IMR-90 (cell line): ENCODE results near the gene IP6K3. TPM values are rescaled to one million over a fixed set of nuclear protein-coding genes. Genes with fewer than 3 reads are reported as not detected.

Source experiments
- ATAC-seq: fragments of 200-7000 bp; cut with Tn5 transposase; 2 replicates; pipeline ENCODE4 v1.9.1; 2020; ENCODE audit warnings: low read depth, mild to moderate bottlenecking, moderate library complexity
- BruUV-seq: library from RNA; stranded (reverse); fragments of 400-500 nt; replicated peaks from 2 replicates; lab custom pipeline; 2021; lab: Mats Ljungman, UMichigan
- CTCF ChIA-PET: fragments of 300-600 bp; formaldehyde crosslinking; extraction: SDS; loops from one replicate; lab custom pipeline; 2021; ENCODE audit warnings: antibody characterized with exemption; lab: Yijun Ruan, JAX
- POLR2A ChIA-PET: fragments of 300-600 bp; sonication (Branson Sonifier 250); formaldehyde crosslinking; loops from one replicate; lab custom pipeline; 2022; ENCODE audit warnings: antibody characterized with exemption; ENCODE audit not compliant: unreplicated experiment; lab: Charles Lee
- DNase-seq: peaks from one replicate; pipeline ENCODE4 v3.0.0; 2013
- H2AFZ ChIP-seq: replicated peaks from 2 replicates; pipeline ENCODE3; 2013; ENCODE audit warnings: low read length, mild to moderate bottlenecking; ENCODE audit not compliant: poor library complexity
- H2AK5ac ChIP-seq: 2 replicates; pipeline ENCODE4 v1.6.1; 2013; ENCODE audit warnings: low read depth, low read length, inconsistent platforms
- H2AK9ac ChIP-seq: replicated peaks from 2 replicates; pipeline ENCODE3; 2013; ENCODE audit warnings: mild to moderate bottlenecking, low read depth, low read length, moderate library complexity; ENCODE audit not compliant: poor library complexity
- H2BK120ac ChIP-seq: 2 replicates; pipeline ENCODE4 v1.6.1; 2013; ENCODE audit warnings: low read depth, low read length, inconsistent platforms
- H2BK15ac ChIP-seq: 3 replicates; pipeline ENCODE4 v1.6.1; 2013; ENCODE audit warnings: low read depth, low read length, inconsistent platforms
- H2BK20ac ChIP-seq: 2 replicates; pipeline ENCODE4 v1.6.1; 2013; ENCODE audit warnings: low read depth, mild to moderate bottlenecking, inconsistent platforms, low read length, moderate library complexity
- H2BK5ac ChIP-seq: 2 replicates; pipeline ENCODE4 v1.6.1; 2013; ENCODE audit warnings: mild to moderate bottlenecking, low read depth, low read length, inconsistent platforms; ENCODE audit not compliant: poor library complexity, severe bottlenecking
- H3K14ac ChIP-seq: replicated peaks from 2 replicates; pipeline ENCODE4 v1.6.1; 2013; ENCODE audit warnings: low read depth, low read length, inconsistent platforms
- H3K18ac ChIP-seq: 2 replicates; pipeline ENCODE4 v1.6.1; 2013; ENCODE audit warnings: low read depth, low read length, control low read depth
- H3K23ac ChIP-seq: 2 replicates; pipeline ENCODE4 v1.6.1; 2013; ENCODE audit warnings: low read depth, low read length, inconsistent platforms
- H3K27ac ChIP-seq: 2 replicates; pipeline ENCODE4 v1.5.1; 2013; ENCODE audit warnings: mild to moderate bottlenecking, control low read depth, low read length; ENCODE audit not compliant: insufficient read depth
- H3K27me3 ChIP-seq: 2 replicates; pipeline ENCODE4 v1.6.1; 2013; ENCODE audit warnings: low read length; ENCODE audit not compliant: control insufficient read depth, insufficient read depth
- H3K36me3 ChIP-seq: 2 replicates; pipeline ENCODE4 v1.6.1; 2013; ENCODE audit warnings: low read length, mixed read lengths; ENCODE audit not compliant: control insufficient read depth, insufficient read depth
- H3K4ac ChIP-seq: 2 replicates; pipeline ENCODE4 v1.6.1; 2013; ENCODE audit warnings: low read depth, low read length, inconsistent platforms
- H3K4me1 ChIP-seq: 2 replicates; pipeline ENCODE4 v1.6.1; 2013; ENCODE audit warnings: low read length, mixed read lengths; ENCODE audit not compliant: control insufficient read depth, insufficient read depth
- H3K4me2 ChIP-seq: 2 replicates; pipeline ENCODE4 v1.6.1; 2013; ENCODE audit warnings: low read depth, mild to moderate bottlenecking, control low read depth, low read length, moderate library complexity
- H3K4me3 ChIP-seq: 2 replicates; pipeline ENCODE4 v1.5.1; 2013; ENCODE audit warnings: low read depth, mild to moderate bottlenecking, control low read depth, low read length, moderate library complexity; ENCODE audit not compliant: insufficient read depth
- H3K56ac ChIP-seq: 2 replicates; pipeline ENCODE4 v1.6.1; 2013; ENCODE audit warnings: low read length, inconsistent platforms; ENCODE audit not compliant: insufficient read depth; ENCODE audit errors: extremely low read depth
- H3K79me1 ChIP-seq, 2 experiments: 2 replicates each; pipeline ENCODE4 v1.6.1; 2013; ENCODE audit warnings: low read length in 2 of 2, inconsistent platforms in 1 of 2, low read depth in 1 of 2
- H3K9ac ChIP-seq: 2 replicates; pipeline ENCODE4 v1.6.1; 2013; ENCODE audit warnings: low read depth, low read length, control low read depth
- H3K9me1 ChIP-seq: 2 replicates; pipeline ENCODE4 v1.6.1; 2013; ENCODE audit warnings: low read length, inconsistent platforms; ENCODE audit not compliant: insufficient read depth
- H3K9me3 ChIP-seq: 2 replicates; pipeline ENCODE4 v1.6.1; 2013; ENCODE audit warnings: low read length; ENCODE audit not compliant: control insufficient read depth, insufficient read depth
- H4K20me1 ChIP-seq: 2 replicates; pipeline ENCODE4 v1.6.1; 2013; ENCODE audit warnings: low read length, inconsistent platforms; ENCODE audit not compliant: insufficient read depth
- H4K5ac ChIP-seq: 2 replicates; pipeline ENCODE4 v1.6.1; 2013; ENCODE audit warnings: mild to moderate bottlenecking, low read depth, low read length, control low read depth
- H4K8ac ChIP-seq, 2 experiments: 2 replicates each; pipeline ENCODE4 v1.6.1; 2013; ENCODE audit warnings: low read depth in 2 of 2, low read length in 2 of 2, control low read depth in 1 of 2, inconsistent platforms in 1 of 2
- H4K91ac ChIP-seq: 2 replicates; pipeline ENCODE4 v1.6.1; 2013; ENCODE audit warnings: low read depth, low read length, inconsistent platforms; ENCODE audit not compliant: insufficient read depth
- BHLHE40 ChIP-seq: fragments of 150-350 bp; IDR thresholded peaks from 2 replicates; pipeline ENCODE4 v1.6.1; 2016; ENCODE audit warnings: mild to moderate bottlenecking, low read depth, low read length
- ELK1 ChIP-seq: fragments of 150-350 bp; IDR thresholded peaks from 2 replicates; pipeline ENCODE4 v1.6.1; 2016; ENCODE audit warnings: low read depth, mild to moderate bottlenecking, low read length, moderate library complexity, borderline replicate concordance
- MAFK ChIP-seq: IDR thresholded peaks from 2 replicates; pipeline ENCODE4 v1.6.1; 2012; ENCODE audit warnings: low read depth, low read length, improper control_type of control experiment
- MAZ ChIP-seq: IDR thresholded peaks from 2 replicates; pipeline ENCODE4 v1.6.1; 2012; ENCODE audit warnings: low read depth, mild to moderate bottlenecking, low read length, improper control_type of control experiment, moderate library complexity, borderline replicate concordance
- MXI1 ChIP-seq: IDR thresholded peaks from 2 replicates; pipeline ENCODE4 v1.6.1; 2012; ENCODE audit warnings: low read depth, mild to moderate bottlenecking, low read length, moderate library complexity, borderline replicate concordance
- NFE2L2 ChIP-seq: fragments of 150-350 bp; IDR thresholded peaks from 2 replicates; pipeline ENCODE4 v1.6.1; 2016; ENCODE audit warnings: low read depth, mild to moderate bottlenecking, low read length
- POLR2A ChIP-seq: IDR thresholded peaks from 2 replicates; pipeline ENCODE4 v1.6.1; 2012; ENCODE audit warnings: mild to moderate bottlenecking, low read depth, low read length
- RAD21 ChIP-seq: IDR thresholded peaks from 2 replicates; pipeline ENCODE4 v1.6.1; 2012; ENCODE audit warnings: low read length, improper control_type of control experiment
- SMC3 ChIP-seq: fragments of 150-350 bp; IDR thresholded peaks from 2 replicates; pipeline ENCODE4 v1.6.1; 2016; ENCODE audit warnings: low read depth, mild to moderate bottlenecking, antibody characterized with exemption, low read length, moderate library complexity
- USF2 ChIP-seq: fragments of 150-350 bp; IDR thresholded peaks from 2 replicates; pipeline ENCODE4 v1.6.1; 2017; ENCODE audit warnings: mild to moderate bottlenecking, antibody characterized with exemption, low read length, low read depth
- WGBS, 2 experiments: methylation state at CpG; one replicate each; pipeline versions ENCODE4 v1.1.5 to v1.1.7; 2013; ENCODE audit warnings: missing lambda C conversion rate in 2 of 2; ENCODE audit not compliant: insufficient read length in 1 of 2; ENCODE audit errors: extremely low coverage in 2 of 2; 5-methylcytosine and 5-hydroxymethylcytosine counted together
- dilution Hi-C: fragments of 300-500 bp; cut with HindIII; formaldehyde crosslinking; loops from one replicate; pipeline ENCODE4 v1.14.3; 2018; ENCODE audit warnings: low sequenced_read_pairs; ENCODE audit not compliant: unreplicated experiment
- in situ Hi-C: fragments of 300-500 bp; cut with MboI; formaldehyde crosslinking; loops from 3 replicates; pipeline ENCODE4 v1.14.3; 2019; ENCODE audit warnings: low sequenced_read_pairs, inconsistent platforms, mixed read lengths
- intact Hi-C: fragments of 100-400 bp; cut with micrococcal nuclease; formaldehyde crosslinking; loops from 2 replicates; pipeline ENCODE4 v1.10.0; 2022
- polyA plus RNA-seq, 3 experiments: library from polyadenylated mRNA; depleted of rRNA; stranded (reverse); fragments of >200 nt; gene quantifications; 2 replicates each; pipeline ENCODE4 v1.2.3, GENCODE V29; 2012; ENCODE audit warnings: low replicate concordance in 1 of 3
- total RNA-seq: library from RNA; depleted of rRNA; stranded (reverse); fragments of >200 nt; gene quantifications from 2 replicates; pipeline ENCODE4 v1.2.3, GENCODE V29; 2012
- TF ChIP-seq, protein P1 (sequence below): conservative IDR thresholded peaks from 2 replicates; pipeline ENCODE4 v1.5.1; 2012; ENCODE audit warnings: mild to moderate bottlenecking, low read depth, low read length, improper control_type of control experiment

The IP6K3 gene
- total and polyA plus RNA-seq, 2 of the 4 experiments (the other 2 are of a cell fraction): 0.18 to 0.51 TPM

DNA sequence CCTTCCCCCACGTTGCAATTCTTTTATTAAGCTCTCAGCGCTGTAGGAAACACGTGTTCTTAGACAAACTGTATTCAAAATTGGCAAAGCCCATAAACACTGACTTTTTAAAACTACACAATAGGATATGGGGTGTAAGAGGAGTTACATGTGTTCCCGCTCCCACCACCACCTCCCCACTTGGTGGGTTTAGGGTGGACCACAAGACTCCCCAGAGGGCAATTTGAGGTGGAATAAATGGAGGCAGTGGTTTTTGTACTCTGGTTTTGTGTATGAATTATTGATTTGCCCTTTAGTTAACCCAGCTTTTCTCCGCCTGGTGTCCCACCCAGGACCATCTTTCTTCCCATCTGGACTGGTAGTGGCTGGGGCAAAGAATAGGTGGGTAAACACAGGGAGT, 38.9 kb downstream of the IP6K3 start:
- H3K9me1 ChIP-seq: peaks cover 15% of the 10 kb centered on the region
- BruUV-seq: no TSS peak
- H4K5ac ChIP-seq: no peak overlapping the region
- no peak overlapping the region for H3K4me2 ChIP-seq
- no peak overlapping the region for H4K91ac ChIP-seq
- CTCF ChIA-PET: no interaction called here
- H2BK5ac ChIP-seq: no peak overlapping the region
- H3K9ac ChIP-seq: no peak overlapping the region
- no peaks in the 10 kb centered on the region for H3K9me3 ChIP-seq
- in situ Hi-C loops: loop anchor here (10.0 kb wide), 1 partner anchor 253 kb away; the partner anchor contains the start of gene ZBTB9
- H3K4me1 ChIP-seq: peaks cover 7% of the 10 kb centered on the region
- no peak overlapping the region for H2BK15ac ChIP-seq
- DNase-seq (no peak), ATAC-seq (no peak)
- no peak overlapping the region for H3K4me3 ChIP-seq
- no peak overlapping the region for H2BK120ac ChIP-seq
- H3K4ac ChIP-seq: no peak overlapping the region
- POLR2A ChIA-PET: no interaction called here
- no peak overlapping the region for H2AFZ ChIP-seq
- no peak overlapping the region for H2AK5ac ChIP-seq
- H3K23ac ChIP-seq: no peak overlapping the region
- no peak overlapping the region for H3K56ac ChIP-seq
- no peak overlapping the region for H2BK20ac ChIP-seq
- H2AK9ac ChIP-seq: no peak overlapping the region
- H3K14ac ChIP-seq: no peak overlapping the region
- WGBS, 2 experiments: no CpG with 5 or more reads among the region's 5 CpGs
- H4K8ac ChIP-seq: no peak overlapping the region
- H3K27ac ChIP-seq: no peak overlapping the region
- no peaks in the 10 kb centered on the region for H3K27me3 ChIP-seq
- H4K20me1 ChIP-seq: no peaks in the 10 kb centered on the region
- peaks cover 17 to 50% of the 10 kb centered on the region in 2 experiments for H3K79me1 ChIP-seq
- TF ChIP-seq MXI1 (no peak), USF2 (no peak), SMC3 (no peak), ELK1 (no peak), MAZ (no peak), MAFK (no peak), BHLHE40 (no peak), NFE2L2 (no peak), RAD21 (no peak), POLR2A (no peak)
- TF ChIP-seq, protein P1, sequence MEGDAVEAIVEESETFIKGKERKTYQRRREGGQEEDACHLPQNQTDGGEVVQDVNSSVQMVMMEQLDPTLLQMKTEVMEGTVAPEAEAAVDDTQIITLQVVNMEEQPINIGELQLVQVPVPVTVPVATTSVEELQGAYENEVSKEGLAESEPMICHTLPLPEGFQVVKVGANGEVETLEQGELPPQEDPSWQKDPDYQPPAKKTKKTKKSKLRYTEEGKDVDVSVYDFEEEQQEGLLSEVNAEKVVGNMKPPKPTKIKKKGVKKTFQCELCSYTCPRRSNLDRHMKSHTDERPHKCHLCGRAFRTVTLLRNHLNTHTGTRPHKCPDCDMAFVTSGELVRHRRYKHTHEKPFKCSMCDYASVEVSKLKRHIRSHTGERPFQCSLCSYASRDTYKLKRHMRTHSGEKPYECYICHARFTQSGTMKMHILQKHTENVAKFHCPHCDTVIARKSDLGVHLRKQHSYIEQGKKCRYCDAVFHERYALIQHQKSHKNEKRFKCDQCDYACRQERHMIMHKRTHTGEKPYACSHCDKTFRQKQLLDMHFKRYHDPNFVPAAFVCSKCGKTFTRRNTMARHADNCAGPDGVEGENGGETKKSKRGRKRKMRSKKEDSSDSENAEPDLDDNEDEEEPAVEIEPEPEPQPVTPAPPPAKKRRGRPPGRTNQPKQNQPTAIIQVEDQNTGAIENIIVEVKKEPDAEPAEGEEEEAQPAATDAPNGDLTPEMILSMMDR: no peak
- intact Hi-C loops: no loop called here
- peaks cover 9% of the 10 kb centered on the region for H3K36me3 ChIP-seq
- dilution Hi-C loops: no loop called here
- H3K18ac ChIP-seq: no peak overlapping the region
